OCI-LY7 (cell line): ENCODE data around the gene CARHSP1. TPM values are rescaled to one million over a fixed set of nuclear protein-coding genes. Genes with fewer than 3 reads are reported as not detected.

Experiments used
- BruUV-seq: library from RNA; stranded (reverse); fragments of 400-500 nt; replicated peaks from 2 replicates; lab custom pipeline; 2021; lab: Mats Ljungman, UMichigan
- CTCF ChIA-PET: fragments of 300-600 bp; sonication (Branson Sonifier 250); formaldehyde crosslinking; loops from one replicate; lab custom pipeline; 2022; ENCODE audit warnings: antibody characterized with exemption; ENCODE audit not compliant: unreplicated experiment; lab: Charles Lee
- POLR2A ChIA-PET: fragments of 300-600 bp; sonication (Branson Sonifier 250); formaldehyde crosslinking; loops from one replicate; lab custom pipeline; 2022; ENCODE audit warnings: antibody characterized with exemption; lab: Charles Lee
- DNase-seq: peaks from one replicate; pipeline ENCODE4 v3.0.0-alpha.2; 2015; ENCODE audit warnings: low spot score
- H2AFZ ChIP-seq: fragments of 200-600 bp; sonication (generic), shearing (Covaris generic); 2 replicates; pipeline ENCODE4 v1.6.1; 2014; ENCODE audit warnings: mild to moderate bottlenecking, antibody characterized with exemption, low read length, moderate library complexity
- H3K27ac ChIP-seq: fragments of 200-600 bp; sonication (generic); 2 replicates; pipeline ENCODE4 v1.5.1; 2014; ENCODE audit warnings: mixed run types, low read depth, mild to moderate bottlenecking, moderate library complexity, low read length, inconsistent platforms; ENCODE audit not compliant: poor library complexity, severe bottlenecking
- H3K36me3 ChIP-seq: fragments of 200-600 bp; sonication (generic); 2 replicates; pipeline ENCODE4 v1.6.1; 2014; ENCODE audit warnings: mild to moderate bottlenecking, antibody characterized with exemption, low read length, moderate library complexity, mixed read lengths; ENCODE audit not compliant: insufficient read depth
- H3K4me1 ChIP-seq: fragments of 200-600 bp; sonication (generic); 2 replicates; pipeline ENCODE4 v1.5.1; 2014; ENCODE audit warnings: mild to moderate bottlenecking, low read length; ENCODE audit not compliant: insufficient read depth, poor library complexity, severe bottlenecking
- H3K4me2 ChIP-seq: fragments of 200-600 bp; sonication (generic); 2 replicates; pipeline ENCODE4 v1.6.1; 2014; ENCODE audit warnings: mild to moderate bottlenecking, low read length
- H3K4me3 ChIP-seq: fragments of 200-600 bp; sonication (generic); 2 replicates; pipeline ENCODE4 v1.5.1; 2014; ENCODE audit warnings: mild to moderate bottlenecking, low read depth, low read length; ENCODE audit not compliant: poor library complexity, severe bottlenecking
- H3K79me2 ChIP-seq: fragments of 200-600 bp; sonication (generic); 2 replicates; pipeline ENCODE4 v1.6.1; 2016; ENCODE audit warnings: low read depth, mild to moderate bottlenecking, low read length, moderate library complexity, mixed read lengths; ENCODE audit not compliant: insufficient read depth
- H3K9me2 ChIP-seq: fragments of 200-600 bp; sonication (generic); 2 replicates; pipeline ENCODE4 v1.6.1; 2016; ENCODE audit warnings: mild to moderate bottlenecking, low read length, mixed read lengths; ENCODE audit not compliant: insufficient read depth
- H3K9me3 ChIP-seq: fragments of 200-600 bp; sonication (generic); 2 replicates; pipeline ENCODE4 v1.6.1; 2014; ENCODE audit warnings: mild to moderate bottlenecking, mixed run types, low read length, mixed read lengths
- H4K20me1 ChIP-seq: fragments of 200-600 bp; sonication (generic); 2 replicates; pipeline ENCODE4 v1.6.1; 2014; ENCODE audit warnings: mild to moderate bottlenecking, antibody characterized with exemption, low read length, moderate library complexity, mixed read lengths; ENCODE audit not compliant: insufficient read depth
- EZH2phosphoT487 ChIP-seq: fragments of 200-600 bp; sonication (generic); IDR thresholded peaks from 2 replicates; pipeline ENCODE4 v1.6.1; 2018; ENCODE audit warnings: low read depth, borderline replicate concordance, mild to moderate bottlenecking, mixed run types, antibody characterized with exemption, low read length, moderate library complexity, mixed read lengths
- intact Hi-C: fragments of 100-400 bp; cut with micrococcal nuclease; formaldehyde crosslinking; loops from one replicate; pipeline ENCODE4 v1.10.0; 2022; ENCODE audit not compliant: unreplicated experiment
- total RNA-seq, 2 experiments: library from RNA; depleted of rRNA in 1 of 2; stranded (reverse); fragments of >200 nt in 1 of 2; shearing (Covaris generic) in 1 of 2; gene quantifications; 2 replicates each; pipeline ENCODE4 v1.2.3, GENCODE V29; 2014 to 2022
- TF ChIP-seq, protein P1 (sequence below): fragments of 200-600 bp; sonication (generic); conservative IDR thresholded peaks from 2 replicates; pipeline ENCODE4 v1.5.1; 2014; ENCODE audit warnings: mild to moderate bottlenecking, antibody characterized with exemption, low read length, moderate library complexity, mixed read lengths

The CARHSP1 gene
- total RNA-seq, 2 experiments from 2014 or later: 156 to 241 TPM

DNA sequence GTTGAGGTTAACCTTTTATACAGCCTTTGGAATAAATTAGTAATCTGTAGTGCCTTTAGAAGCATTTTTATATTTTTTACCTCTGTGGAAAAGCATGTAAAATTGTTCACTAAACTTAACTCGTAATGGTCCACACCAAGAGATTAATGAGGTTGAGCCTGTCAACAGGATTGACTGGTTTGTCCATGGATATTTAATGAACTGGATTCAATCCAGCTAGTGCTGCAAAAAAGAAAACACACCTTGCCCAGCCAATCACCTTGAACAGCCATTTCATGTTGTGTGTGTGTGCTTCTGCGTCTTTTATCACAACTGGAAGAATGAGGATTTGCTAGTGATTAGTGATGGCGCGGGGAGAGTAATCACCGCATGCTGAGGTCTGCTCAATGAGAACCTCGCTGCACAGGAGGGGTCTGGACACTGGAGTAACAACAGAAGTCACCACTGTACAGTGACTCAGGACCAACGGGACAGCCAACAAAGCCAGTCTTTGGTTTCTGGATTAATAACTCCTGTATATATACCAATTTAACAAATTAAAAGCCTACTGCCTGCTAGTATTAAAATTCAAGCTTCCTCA lies 47.0 kb upstream of the CARHSP1 start:
- POLR2A ChIA-PET: interaction anchor here (0.7 kb wide), 1 partner anchor 15 kb away, joined by 3 read pairs; no protein-coding TSS in a partner anchor

DNA sequence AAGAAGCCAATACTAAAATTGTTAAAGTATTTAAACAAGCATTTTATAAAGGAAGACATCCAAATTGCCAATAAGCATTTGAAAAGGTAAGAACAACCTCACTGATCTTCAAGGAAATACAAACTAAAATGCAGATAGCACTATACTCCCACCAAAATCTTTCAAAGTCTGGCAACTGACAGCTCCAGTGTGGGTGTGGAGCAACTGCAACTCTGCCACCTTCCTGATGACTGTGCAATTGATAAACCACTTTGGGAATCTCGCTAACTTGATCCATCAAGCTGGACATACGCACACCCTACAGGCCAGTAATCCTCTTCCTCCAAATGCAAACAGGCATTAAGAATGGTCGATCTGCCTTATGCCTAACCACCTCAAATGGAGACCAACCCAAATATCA lies 45.3 kb upstream of the CARHSP1 start:
- POLR2A ChIA-PET: interaction anchor here (0.8 kb wide), 1 partner anchor 122 kb away, joined by 3 read pairs; no protein-coding TSS in a partner anchor

More for the DNA sequence above, 47.0 kb upstream of the CARHSP1 start:
- H2AFZ ChIP-seq: no peak overlapping the region
- H3K4me3 ChIP-seq: no peak overlapping the region
- DNase-seq: no peak
- H3K36me3 ChIP-seq: peaks cover 92% of the 10 kb centered on the region
- CTCF ChIA-PET: no interaction called here
- H4K20me1 ChIP-seq: no peaks in the 10 kb centered on the region
- no peaks in the 10 kb centered on the region for H3K79me2 ChIP-seq
- TF ChIP-seq, protein P1, sequence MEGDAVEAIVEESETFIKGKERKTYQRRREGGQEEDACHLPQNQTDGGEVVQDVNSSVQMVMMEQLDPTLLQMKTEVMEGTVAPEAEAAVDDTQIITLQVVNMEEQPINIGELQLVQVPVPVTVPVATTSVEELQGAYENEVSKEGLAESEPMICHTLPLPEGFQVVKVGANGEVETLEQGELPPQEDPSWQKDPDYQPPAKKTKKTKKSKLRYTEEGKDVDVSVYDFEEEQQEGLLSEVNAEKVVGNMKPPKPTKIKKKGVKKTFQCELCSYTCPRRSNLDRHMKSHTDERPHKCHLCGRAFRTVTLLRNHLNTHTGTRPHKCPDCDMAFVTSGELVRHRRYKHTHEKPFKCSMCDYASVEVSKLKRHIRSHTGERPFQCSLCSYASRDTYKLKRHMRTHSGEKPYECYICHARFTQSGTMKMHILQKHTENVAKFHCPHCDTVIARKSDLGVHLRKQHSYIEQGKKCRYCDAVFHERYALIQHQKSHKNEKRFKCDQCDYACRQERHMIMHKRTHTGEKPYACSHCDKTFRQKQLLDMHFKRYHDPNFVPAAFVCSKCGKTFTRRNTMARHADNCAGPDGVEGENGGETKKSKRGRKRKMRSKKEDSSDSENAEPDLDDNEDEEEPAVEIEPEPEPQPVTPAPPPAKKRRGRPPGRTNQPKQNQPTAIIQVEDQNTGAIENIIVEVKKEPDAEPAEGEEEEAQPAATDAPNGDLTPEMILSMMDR: no peak
- TF ChIP-seq EZH2phosphoT487: no peak
- no peaks in the 10 kb centered on the region for H3K4me1 ChIP-seq
- no peaks in the 10 kb centered on the region for H3K9me2 ChIP-seq
- H3K9me3 ChIP-seq: no peaks in the 10 kb centered on the region
- no peak overlapping the region for H3K4me2 ChIP-seq
- intact Hi-C loops: no loop called here
- no TSS peak for BruUV-seq
- H3K27ac ChIP-seq: no peak overlapping the region

More for the DNA sequence above, 45.3 kb upstream of the CARHSP1 start:
- Histone ChIP-seq H3K4me3 (no peak overlapping the region), H3K9me3 (no peaks in the 10 kb centered on the region), H4K20me1 (no peaks in the 10 kb centered on the region), H2AFZ (no peak overlapping the region), H3K27ac (no peak overlapping the region), H3K4me1 (no peaks in the 10 kb centered on the region), H3K9me2 (no peaks in the 10 kb centered on the region), H3K79me2 (no peaks in the 10 kb centered on the region), H3K4me2 (no peak overlapping the region), H3K36me3 (peaks cover 90% of the 10 kb centered on the region)
- no peak for TF ChIP-seq EZH2phosphoT487
- TF ChIP-seq, protein P1: no peak
- CTCF ChIA-PET: interaction anchor here (1.0 kb wide), 1 partner anchor 95 kb away, joined by 3 read pairs; no protein-coding TSS in a partner anchor
- intact Hi-C loops: no loop called here
- BruUV-seq: no TSS peak
- no peak for DNase-seq
